Panc1 (cell line): Measurements from ENCODE around the gene MAP3K6. TPM values are rescaled to one million over a fixed set of nuclear protein-coding genes. Genes with fewer than 3 reads are reported as not detected.

Experiments
- ATAC-seq: fragments of 200-7000 bp; cut with Tn5 transposase; 2 replicates; pipeline ENCODE4 v1.9.1; 2020; ENCODE audit warnings: mild to moderate bottlenecking, moderate library complexity
- BruUV-seq: library from RNA; stranded (reverse); fragments of 400-500 nt; replicated peaks from 2 replicates; lab custom pipeline; 2021; lab: Mats Ljungman, UMichigan
- CTCF ChIA-PET: fragments of 300-600 bp; sonication (Branson Sonifier 250); formaldehyde crosslinking; loops from one replicate; lab custom pipeline; 2022; ENCODE audit warnings: antibody characterized with exemption; lab: Charles Lee
- POLR2A ChIA-PET: fragments of 300-600 bp; sonication (Branson Sonifier 250); formaldehyde crosslinking; loops from one replicate; lab custom pipeline; 2022; ENCODE audit warnings: antibody characterized with exemption; lab: Charles Lee
- DNase-seq: peaks from one replicate; pipeline ENCODE4 v3.0.0-alpha.2; 2010; ENCODE audit warnings: low read depth, low spot score
- H3K27ac ChIP-seq: 2 replicates; pipeline ENCODE4 v1.5.1; 2011; ENCODE audit warnings: mild to moderate bottlenecking, low read length, inconsistent platforms
- H3K27me3 ChIP-seq: fragments of 200-500 bp; sonication (Bioruptor generic); 2 replicates; pipeline ENCODE4 v1.6.0; 2014; ENCODE audit warnings: low read length, inconsistent platforms; ENCODE audit not compliant: control insufficient read depth, insufficient read depth
- H3K36me3 ChIP-seq: fragments of 200-500 bp; sonication (Bioruptor generic); 2 replicates; pipeline ENCODE4 v1.5.1; 2014; ENCODE audit warnings: inconsistent platforms, mild to moderate bottlenecking, low read length, moderate library complexity; ENCODE audit not compliant: control insufficient read depth, insufficient read depth
- H3K4me1 ChIP-seq: 2 replicates; pipeline ENCODE4 v1.5.1; 2011; ENCODE audit warnings: inconsistent platforms, mild to moderate bottlenecking, low read length, moderate library complexity; ENCODE audit not compliant: control insufficient read depth, insufficient read depth
- H3K4me3 ChIP-seq, 2 experiments: 2 replicates each; pipeline ENCODE4 v1.5.1; 2011 to 2012; ENCODE audit warnings: low read depth in 2 of 2, low read length in 2 of 2, mild to moderate bottlenecking in 2 of 2, inconsistent platforms in 1 of 2, moderate library complexity in 1 of 2
- H3K9me3 ChIP-seq: fragments of 200-500 bp; sonication (Bioruptor generic); 2 replicates; pipeline ENCODE4 v1.5.1; 2014; ENCODE audit warnings: low read depth, mild to moderate bottlenecking, inconsistent platforms, low read length, moderate library complexity; ENCODE audit not compliant: control insufficient read depth, insufficient read depth
- CTCF ChIP-seq: fragments of 450-650 bp; IDR thresholded peaks from 2 replicates; pipeline ENCODE4 v1.5.1; 2017; ENCODE audit warnings: mild to moderate bottlenecking
- POLR2AphosphoS5 ChIP-seq: IDR thresholded peaks from 2 replicates; pipeline ENCODE4 v1.6.1; 2012; ENCODE audit warnings: mild to moderate bottlenecking, low read depth, low read length, moderate library complexity
- SIN3A ChIP-seq: IDR thresholded peaks from 2 replicates; pipeline ENCODE4 v1.6.1; 2012; ENCODE audit warnings: low read depth, mild to moderate bottlenecking, low read length, moderate library complexity, borderline replicate concordance; ENCODE audit not compliant: insufficient read depth
- TCF7L2 ChIP-seq: IDR thresholded peaks from 2 replicates; pipeline ENCODE4 v1.6.1; 2011; ENCODE audit warnings: mild to moderate bottlenecking, low read depth, low read length, inconsistent platforms
- in situ Hi-C: cut with HindIII; loops from 2 replicates; pipeline ENCODE4 v1.10.0; 2016; ENCODE audit warnings: low sequenced_read_pairs, low pct_unique_long_range_greater_than_20kb
- intact Hi-C: fragments of 100-400 bp; cut with micrococcal nuclease; formaldehyde crosslinking; loops from one replicate; pipeline ENCODE4 v1.10.0; 2022; ENCODE audit not compliant: unreplicated experiment
- total RNA-seq: library from RNA; stranded (reverse); gene quantifications from one replicate; pipeline ENCODE4 v1.2.1, GENCODE V29; 2021; ENCODE audit not compliant: unreplicated experiment
- TF ChIP-seq, protein P1 (sequence below), 2 experiments: IDR thresholded peaks; 2 replicates each; pipeline ENCODE4 v1.6.1; 2011 to 2012; ENCODE audit warnings: low read depth in 2 of 2, control low read depth in 1 of 2, low read length in 1 of 2, mild to moderate bottlenecking in 1 of 2, moderate library complexity in 1 of 2; ENCODE audit not compliant: insufficient read depth in 1 of 2

The MAP3K6 gene
- total RNA-seq, 1 experiment from 2014 or later = 56.9 TPM

DNA sequence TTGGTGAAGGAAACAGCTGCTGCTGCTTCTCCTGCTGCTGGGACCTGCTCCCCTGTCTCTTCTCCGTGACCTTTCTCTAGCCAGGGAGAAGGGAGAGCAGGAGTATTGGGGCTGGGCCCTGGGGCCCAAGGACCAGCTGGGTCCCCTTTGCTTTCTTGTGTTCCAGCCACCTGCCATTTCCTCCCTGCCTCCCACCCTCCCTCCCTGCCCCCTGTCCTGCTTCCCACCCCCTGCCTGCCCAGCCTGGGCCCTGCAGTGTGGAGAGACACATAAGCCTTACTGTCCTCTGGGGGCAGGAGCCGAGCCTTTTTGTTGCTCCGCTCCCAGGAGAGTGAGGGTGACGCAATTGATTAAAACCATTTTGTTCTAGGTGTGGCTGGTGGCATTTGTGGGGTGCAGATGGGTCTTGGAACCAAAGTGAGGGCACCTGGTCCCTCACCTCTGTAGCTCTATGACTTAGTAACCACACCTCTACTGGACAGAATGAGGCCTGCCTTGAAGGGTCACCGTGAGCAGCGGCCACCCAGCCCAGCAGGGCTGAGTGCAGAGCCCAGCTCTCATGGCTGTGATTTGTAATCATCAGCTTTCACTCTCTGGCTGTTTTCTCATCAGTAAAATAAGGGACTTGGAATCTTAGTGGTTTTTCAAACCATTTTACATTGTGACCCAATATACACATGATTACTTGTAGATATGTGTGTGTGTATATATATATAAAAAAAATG, 58.7 kb downstream of the MAP3K6 start:
- no peaks in the 10 kb centered on the region for H3K27me3 ChIP-seq
- no peaks in the 10 kb centered on the region for H3K9me3 ChIP-seq
- intact Hi-C loops = no loop called here
- no peaks in the 10 kb centered on the region for H3K36me3 ChIP-seq
- H3K4me3 ChIP-seq = no peak overlapping the region
- BruUV-seq = no TSS peak
- no peak for TF ChIP-seq SIN3A
- no peak for TF ChIP-seq TCF7L2
- no peak for TF ChIP-seq CTCF
- TF ChIP-seq POLR2AphosphoS5 = no peak
- TF ChIP-seq, protein P1, sequence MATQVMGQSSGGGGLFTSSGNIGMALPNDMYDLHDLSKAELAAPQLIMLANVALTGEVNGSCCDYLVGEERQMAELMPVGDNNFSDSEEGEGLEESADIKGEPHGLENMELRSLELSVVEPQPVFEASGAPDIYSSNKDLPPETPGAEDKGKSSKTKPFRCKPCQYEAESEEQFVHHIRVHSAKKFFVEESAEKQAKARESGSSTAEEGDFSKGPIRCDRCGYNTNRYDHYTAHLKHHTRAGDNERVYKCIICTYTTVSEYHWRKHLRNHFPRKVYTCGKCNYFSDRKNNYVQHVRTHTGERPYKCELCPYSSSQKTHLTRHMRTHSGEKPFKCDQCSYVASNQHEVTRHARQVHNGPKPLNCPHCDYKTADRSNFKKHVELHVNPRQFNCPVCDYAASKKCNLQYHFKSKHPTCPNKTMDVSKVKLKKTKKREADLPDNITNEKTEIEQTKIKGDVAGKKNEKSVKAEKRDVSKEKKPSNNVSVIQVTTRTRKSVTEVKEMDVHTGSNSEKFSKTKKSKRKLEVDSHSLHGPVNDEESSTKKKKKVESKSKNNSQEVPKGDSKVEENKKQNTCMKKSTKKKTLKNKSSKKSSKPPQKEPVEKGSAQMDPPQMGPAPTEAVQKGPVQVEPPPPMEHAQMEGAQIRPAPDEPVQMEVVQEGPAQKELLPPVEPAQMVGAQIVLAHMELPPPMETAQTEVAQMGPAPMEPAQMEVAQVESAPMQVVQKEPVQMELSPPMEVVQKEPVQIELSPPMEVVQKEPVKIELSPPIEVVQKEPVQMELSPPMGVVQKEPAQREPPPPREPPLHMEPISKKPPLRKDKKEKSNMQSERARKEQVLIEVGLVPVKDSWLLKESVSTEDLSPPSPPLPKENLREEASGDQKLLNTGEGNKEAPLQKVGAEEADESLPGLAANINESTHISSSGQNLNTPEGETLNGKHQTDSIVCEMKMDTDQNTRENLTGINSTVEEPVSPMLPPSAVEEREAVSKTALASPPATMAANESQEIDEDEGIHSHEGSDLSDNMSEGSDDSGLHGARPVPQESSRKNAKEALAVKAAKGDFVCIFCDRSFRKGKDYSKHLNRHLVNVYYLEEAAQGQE (IDR thresholded peaks at IDR 0.05; ENCODE audit: insufficient read depth in 1 of 2, low read depth in 2 of 2, low read length in 1 of 2) = no peak
- no peaks in the 10 kb centered on the region for H3K4me1 ChIP-seq
- ChIA-PET POLR2A (no interaction called here), CTCF (no interaction called here)
- in situ Hi-C loops = no loop called here
- DNase-seq = no peak
- no peak for ATAC-seq
- no peak overlapping the region for H3K27ac ChIP-seq

GRCh38 chr1:27306892-27307761, 59.6 kb downstream of the MAP3K6 start:
- CTCF ChIA-PET = interaction anchor here (0.6 to 1.0 kb wide), 4 partner anchors 8 to 268 kb away, joined by 3 to 9 read pairs (median 4); no protein-coding TSS in a partner anchor
- POLR2A ChIA-PET = no interaction called here
- Histone ChIP-seq H3K27me3 (no peaks in the 10 kb centered on the region), H3K4me1 (no peaks in the 10 kb centered on the region), H3K4me3 (no peak overlapping the region), H3K9me3 (no peaks in the 10 kb centered on the region), H3K27ac (no peak overlapping the region), H3K36me3 (no peaks in the 10 kb centered on the region)
- no TSS peak for BruUV-seq
- in situ Hi-C loops (no loop called here), intact Hi-C loops (no loop called here)
- TF ChIP-seq SIN3A = no peak
- TF ChIP-seq, protein P1 (IDR thresholded peaks at IDR 0.05; ENCODE audit: insufficient read depth in 1 of 2, low read depth in 2 of 2, low read length in 1 of 2) = no peak
- TF ChIP-seq TCF7L2 = no peak
- TF ChIP-seq CTCF = no peak; the same call in 1 of the 2 replicates
- no peak for TF ChIP-seq POLR2AphosphoS5
- no peak for DNase-seq
- ATAC-seq = peak; percentile 75
